Chondrocyte (in vitro differentiated cells): ENCODE data around the gene MKLN1. TPM values are rescaled to one million over a fixed set of nuclear protein-coding genes. Genes with fewer than 3 reads are reported as not detected.

Experiments used
- DNase-seq: peaks from one replicate; pipeline ENCODE4 v3.0.0; 2021; ENCODE audit warnings: mixed read lengths, low spot score
- H3K27ac Mint-ChIP-seq: one replicate; pipeline ENCODE4 v1.8.0; 2021; ENCODE audit warnings: mild to moderate bottlenecking, moderate library complexity, mixed read lengths; ENCODE audit not compliant: unreplicated experiment
- H3K27me3 Mint-ChIP-seq: 2 replicates; pipeline ENCODE4 v1.8.0; 2021; ENCODE audit warnings: low read depth, mixed read lengths
- H3K36me3 Mint-ChIP-seq: 2 replicates; pipeline ENCODE4 v1.8.0; 2021; ENCODE audit warnings: low read depth, mixed read lengths
- H3K4me1 Mint-ChIP-seq: 2 replicates; pipeline ENCODE4 v1.8.0; 2021; ENCODE audit warnings: low read depth, mild to moderate bottlenecking, mixed read lengths
- H3K4me3 Mint-ChIP-seq: one replicate; pipeline ENCODE4 v1.8.0; 2021; ENCODE audit warnings: mild to moderate bottlenecking, moderate library complexity, mixed read lengths; ENCODE audit not compliant: unreplicated experiment
- H3K9me3 Mint-ChIP-seq: 2 replicates; pipeline ENCODE4 v1.8.0; 2021; ENCODE audit warnings: low read depth, mixed read lengths
- total RNA-seq: library from RNA; stranded (reverse); gene quantifications from 3 replicates; pipeline ENCODE4 v1.2.1, GENCODE V29; 2021
- TF ChIP-seq, protein P1 (sequence below): fragments of 200-600 bp; sonication (generic); IDR thresholded peaks from 2 replicates; pipeline ENCODE4 v1.5.0; 2021; ENCODE audit warnings: antibody characterized with exemption, mild to moderate bottlenecking, moderate library complexity

MKLN1 gene
- total RNA-seq, 1 donor from 2014 or later, result 33.4 TPM

- no peak overlapping the region for H3K4me3 Mint-ChIP-seq
- TF ChIP-seq, protein P1, sequence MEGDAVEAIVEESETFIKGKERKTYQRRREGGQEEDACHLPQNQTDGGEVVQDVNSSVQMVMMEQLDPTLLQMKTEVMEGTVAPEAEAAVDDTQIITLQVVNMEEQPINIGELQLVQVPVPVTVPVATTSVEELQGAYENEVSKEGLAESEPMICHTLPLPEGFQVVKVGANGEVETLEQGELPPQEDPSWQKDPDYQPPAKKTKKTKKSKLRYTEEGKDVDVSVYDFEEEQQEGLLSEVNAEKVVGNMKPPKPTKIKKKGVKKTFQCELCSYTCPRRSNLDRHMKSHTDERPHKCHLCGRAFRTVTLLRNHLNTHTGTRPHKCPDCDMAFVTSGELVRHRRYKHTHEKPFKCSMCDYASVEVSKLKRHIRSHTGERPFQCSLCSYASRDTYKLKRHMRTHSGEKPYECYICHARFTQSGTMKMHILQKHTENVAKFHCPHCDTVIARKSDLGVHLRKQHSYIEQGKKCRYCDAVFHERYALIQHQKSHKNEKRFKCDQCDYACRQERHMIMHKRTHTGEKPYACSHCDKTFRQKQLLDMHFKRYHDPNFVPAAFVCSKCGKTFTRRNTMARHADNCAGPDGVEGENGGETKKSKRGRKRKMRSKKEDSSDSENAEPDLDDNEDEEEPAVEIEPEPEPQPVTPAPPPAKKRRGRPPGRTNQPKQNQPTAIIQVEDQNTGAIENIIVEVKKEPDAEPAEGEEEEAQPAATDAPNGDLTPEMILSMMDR, result no peak
- H3K27me3 Mint-ChIP-seq, result no peaks in the 10 kb centered on the region
- no peaks in the 10 kb centered on the region for H3K9me3 Mint-ChIP-seq
- H3K4me1 Mint-ChIP-seq, result no peaks in the 10 kb centered on the region
- no peak overlapping the region for H3K27ac Mint-ChIP-seq
- no peak for DNase-seq
- H3K36me3 Mint-ChIP-seq, result peaks cover 10% of the 10 kb centered on the region
Observed at GRCh38 chr7:131449373-131449902, 121.8 kb downstream of the MKLN1 start.

DNA sequence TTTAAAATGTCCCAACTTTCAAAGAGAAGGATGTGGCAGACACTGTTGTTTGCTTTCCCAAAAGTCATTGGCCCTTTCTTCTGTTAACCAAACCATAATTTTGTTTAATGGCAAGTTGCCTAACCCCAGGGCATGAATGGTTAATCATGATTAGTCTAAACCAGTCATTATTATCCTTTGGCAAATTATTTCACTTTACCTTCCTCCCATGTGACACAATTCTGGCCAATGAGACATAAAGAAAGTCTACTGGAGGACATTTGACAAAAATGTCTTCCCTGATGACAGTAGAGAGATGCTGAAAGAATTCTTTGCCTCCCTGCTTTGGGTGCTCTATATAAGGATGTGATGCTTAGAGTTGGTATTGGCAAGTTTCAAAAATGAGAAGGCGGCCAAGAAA, 126.8 kb downstream of the MKLN1 start:
- Mint-ChIP-seq H3K27ac (no peak overlapping the region), H3K36me3 (peaks cover 8% of the 10 kb centered on the region), H3K9me3 (no peaks in the 10 kb centered on the region), H3K27me3 (no peaks in the 10 kb centered on the region), H3K4me1 (peaks cover 11% of the 10 kb centered on the region), H3K4me3 (no peak overlapping the region)
- DNase-seq, result no peak
- TF ChIP-seq, protein P1, result no peak

DNA sequence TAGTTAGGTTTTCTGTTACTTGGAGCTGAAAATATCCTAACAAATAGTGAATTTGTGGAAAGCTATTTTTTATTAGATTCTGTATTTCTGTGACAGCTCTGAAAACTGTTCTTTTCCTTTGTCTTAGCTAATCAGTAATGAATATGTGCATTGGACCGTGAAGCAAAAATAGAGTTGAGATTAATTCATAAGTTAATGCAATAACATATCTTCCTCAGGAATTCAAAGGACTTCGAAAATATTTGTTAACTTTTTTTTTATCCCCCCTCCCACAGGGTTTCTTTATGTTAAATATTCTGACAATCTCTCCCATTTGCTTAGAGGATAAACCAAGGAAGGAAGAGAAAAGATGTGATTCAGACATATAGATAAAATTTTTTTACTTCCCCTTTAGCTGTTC, 127.3 kb downstream of the MKLN1 start:
- TF ChIP-seq, protein P1, result no peak

GRCh38 chr7:131455546-131455945, 127.9 kb downstream of the MKLN1 start:
- H3K9me3 Mint-ChIP-seq, result no peaks in the 10 kb centered on the region
- H3K36me3 Mint-ChIP-seq, result peaks cover 8% of the 10 kb centered on the region
- TF ChIP-seq, protein P1, result no peak
- peaks cover 14% of the 10 kb centered on the region for H3K4me1 Mint-ChIP-seq
- H3K4me3 Mint-ChIP-seq, result no peak overlapping the region
- no peaks in the 10 kb centered on the region for H3K27me3 Mint-ChIP-seq
- peak overlapping the region; percentile 30 for H3K27ac Mint-ChIP-seq
- no peak for DNase-seq

More for the DNA sequence above, 127.3 kb downstream of the MKLN1 start:
- H3K4me3 Mint-ChIP-seq, result no peak overlapping the region
- peaks cover 8% of the 10 kb centered on the region for H3K36me3 Mint-ChIP-seq
- no peaks in the 10 kb centered on the region for H3K27me3 Mint-ChIP-seq
- H3K4me1 Mint-ChIP-seq, result peaks cover 14% of the 10 kb centered on the region
- no peaks in the 10 kb centered on the region for H3K9me3 Mint-ChIP-seq
- H3K27ac Mint-ChIP-seq, result no peak overlapping the region
- no peak for DNase-seq

DNA sequence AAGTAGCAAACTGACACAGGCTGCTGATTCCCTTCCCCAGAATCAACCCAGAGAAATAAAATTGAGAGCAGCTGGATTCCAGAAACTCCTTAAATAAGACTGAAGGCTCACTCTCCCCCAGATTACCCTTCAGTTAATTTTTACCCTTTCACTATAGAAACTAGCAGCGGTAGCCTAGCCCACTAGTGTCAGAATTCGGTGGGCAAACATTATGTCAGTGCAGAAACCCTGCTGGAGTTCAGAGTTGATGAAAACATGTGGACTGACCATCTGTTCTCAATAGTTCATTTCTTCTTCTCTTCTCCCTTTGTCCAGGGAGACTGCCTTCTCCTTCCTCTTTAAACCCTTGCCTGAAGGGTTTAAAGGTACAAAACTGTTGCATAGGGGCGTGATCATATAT, 128.7 kb downstream of the MKLN1 start:
- TF ChIP-seq, protein P1, result no peak
- DNase-seq, result no peak
- Mint-ChIP-seq H3K9me3 (no peaks in the 10 kb centered on the region), H3K4me3 (no peak overlapping the region), H3K27ac (no peak overlapping the region), H3K27me3 (no peaks in the 10 kb centered on the region), H3K36me3 (peaks cover 8% of the 10 kb centered on the region), H3K4me1 (peaks cover 14% of the 10 kb centered on the region)
